HepG2 (cell line): ENCODE measurements around the gene GABBR2. TPM values are rescaled to one million over a fixed set of nuclear protein-coding genes. Genes with fewer than 3 reads are reported as not detected.

Experiments used
- ATAC-seq: fragments of 200-7000 bp; cut with Tn5 transposase; 3 replicates; pipeline ENCODE4 v1.9.1; 2020; ENCODE audit warnings: mild to moderate bottlenecking, moderate library complexity
- BruUV-seq: library from RNA; stranded (reverse); fragments of 400-500 nt; replicated peaks from 2 replicates; lab custom pipeline; 2021; lab: Mats Ljungman, UMichigan
- CTCF ChIA-PET: fragments of 300-600 bp; formaldehyde crosslinking; extraction: SDS; loops from one replicate; lab custom pipeline; 2021; ENCODE audit warnings: low total read pairs, inconsistent platforms, low intra/inter-chr PET ratio; lab: Yijun Ruan, JAX
- POLR2A ChIA-PET: fragments of 350-600 bp; sonication (Branson Sonifier 250); formaldehyde crosslinking; loops from one replicate; lab custom pipeline; 2020; ENCODE audit warnings: antibody characterized with exemption, inconsistent platforms; lab: Yijun Ruan, JAX
- DNase-seq: peaks from one replicate; pipeline ENCODE4 v3.0.0-alpha.2; 2015; ENCODE audit warnings: low spot score
- FAIRE-seq: peaks from 3 replicates; lab custom pipeline; 2011; peaks lifted over from hg19 to GRCh38; lab: Jason Lieb, UNC
- H2AFZ ChIP-seq: one replicate; pipeline ENCODE4 v1.6.1; 2011; ENCODE audit warnings: low read length, inconsistent platforms
- H3K27ac ChIP-seq: fragments of 300-600 bp; 3 replicates; pipeline ENCODE4 v1.8.0; 2011; ENCODE audit warnings: mixed run types, mild to moderate bottlenecking, mixed read lengths, low read length, inconsistent platforms; ENCODE audit not compliant: insufficient read depth; ENCODE audit errors: extremely low read length
- H3K27me3 ChIP-seq, 2 experiments: fragments of 200-600 bp in 1 of 2; 2 replicates in 1 of 2; 3 replicates in 1 of 2; pipeline versions ENCODE4 v1.6.0 to v1.8.0; 2011; ENCODE audit warnings: low read length in 2 of 2, mild to moderate bottlenecking in 2 of 2, moderate library complexity in 2 of 2, inconsistent platforms in 1 of 2; ENCODE audit not compliant: insufficient read depth in 2 of 2, control insufficient read depth in 1 of 2
- H3K36me3 ChIP-seq, 2 experiments: fragments of 200-600 bp in 1 of 2; replicated peaks in 1 of 2; 2 replicates in 1 of 2; 3 replicates in 1 of 2; pipeline versions ENCODE4 v1.5.1 to v1.8.0; 2011; ENCODE audit warnings: low read length in 2 of 2, inconsistent platforms in 1 of 2; ENCODE audit not compliant: insufficient read depth in 2 of 2, control insufficient read depth in 1 of 2
- H3K4me1 ChIP-seq: 2 replicates; pipeline ENCODE4 v1.5.1; 2012; ENCODE audit warnings: low read length, inconsistent platforms; ENCODE audit not compliant: insufficient read depth
- H3K4me2 ChIP-seq: 2 replicates; pipeline ENCODE4 v1.6.0; 2011; ENCODE audit warnings: low read depth, low read length, inconsistent platforms
- H3K4me3 ChIP-seq, 3 experiments: fragments of 200-600 bp in 1 of 3; sonication (generic), shearing (Covaris generic) in 1 of 3; replicated peaks in 1 of 3; 2 replicates each; pipeline ENCODE4 v1.5.1; 2011 to 2016; ENCODE audit warnings: low read length in 3 of 3, inconsistent platforms in 2 of 3, low read depth in 2 of 3, mild to moderate bottlenecking in 2 of 3, control low read depth in 1 of 3, mixed read lengths in 1 of 3; ENCODE audit not compliant: insufficient read depth in 1 of 3
- H3K79me2 ChIP-seq: one replicate; pipeline ENCODE4 v1.6.1; 2011; ENCODE audit warnings: low read length, inconsistent platforms; ENCODE audit not compliant: insufficient read depth
- H3K9ac ChIP-seq: 2 replicates; pipeline ENCODE4 v1.6.0; 2011; ENCODE audit warnings: mild to moderate bottlenecking, low read depth, low read length, inconsistent platforms; ENCODE audit not compliant: insufficient read depth
- H3K9me3 ChIP-seq: 2 replicates; pipeline ENCODE4 v1.5.1; 2012; ENCODE audit warnings: mild to moderate bottlenecking, low read length
- H4K20me1 ChIP-seq: 2 replicates; pipeline ENCODE4 v1.6.0; 2011; ENCODE audit warnings: inconsistent platforms, mild to moderate bottlenecking, low read length, moderate library complexity; ENCODE audit not compliant: insufficient read depth
- ELF1 ChIP-seq: sonication (generic); formaldehyde crosslinking; IDR thresholded peaks from 2 replicates; pipeline ENCODE4 v1.4.0; 2020; ENCODE audit warnings: missing genetic modification reagents
- HMG20A ChIP-seq: IDR thresholded peaks from 2 replicates; pipeline ENCODE4 v1.6.1; 2016; ENCODE audit warnings: borderline replicate concordance
- JARID2 ChIP-seq: sonication (generic); formaldehyde crosslinking; IDR thresholded peaks from 2 replicates; pipeline ENCODE4 v1.8.1; 2023; ENCODE audit warnings: missing genetic modification reagents, inconsistent platforms; ENCODE audit not compliant: insufficient replicate concordance
- MEF2D ChIP-seq: sonication (generic); formaldehyde crosslinking; IDR thresholded peaks from 2 replicates; pipeline ENCODE4 v1.5.1; 2020; ENCODE audit warnings: mild to moderate bottlenecking, missing genetic modification reagents
- MTF1 ChIP-seq: sonication (generic); formaldehyde crosslinking; IDR thresholded peaks from 2 replicates; pipeline ENCODE4 v1.5.0; 2020; ENCODE audit warnings: missing genetic modification reagents
- PITX1 ChIP-seq: sonication (generic); formaldehyde crosslinking; IDR thresholded peaks from 2 replicates; pipeline ENCODE4 v1.5.1; 2020; ENCODE audit warnings: mild to moderate bottlenecking, missing genetic modification reagents
- SAP130 ChIP-seq: IDR thresholded peaks from 2 replicates; pipeline ENCODE4 v1.6.1; 2016; ENCODE audit warnings: low read depth
- TSC22D2 ChIP-seq: sonication (generic); formaldehyde crosslinking; IDR thresholded peaks from 2 replicates; pipeline ENCODE4 v1.5.1; 2020; ENCODE audit warnings: missing genetic modification reagents, mild to moderate bottlenecking, borderline replicate concordance
- ZNF546 ChIP-seq: sonication (generic); formaldehyde crosslinking; conservative IDR thresholded peaks from 2 replicates; pipeline ENCODE4 v1.8.1; 2023; ENCODE audit warnings: mild to moderate bottlenecking, missing genetic modification reagents
- ZNF652 ChIP-seq: IDR thresholded peaks from 2 replicates; pipeline ENCODE4 v1.6.1; 2016; ENCODE audit warnings: low read depth, borderline replicate concordance
- in situ Hi-C: cut with HindIII; loops from 2 replicates; pipeline ENCODE4 v1.10.0; 2017; ENCODE audit warnings: low pct_unique_long_range_greater_than_20kb; ENCODE audit not compliant: extremely low pct_ligation_motif_present
- intact Hi-C: fragments of 100-400 bp; cut with micrococcal nuclease; formaldehyde crosslinking; loops from one replicate; pipeline ENCODE4 v1.10.0; 2022; ENCODE audit not compliant: unreplicated experiment
- polyA plus RNA-seq, 8 experiments: library from polyadenylated mRNA; depleted of rRNA in 3 of 8; stranded (reverse) in 7 of 8; unstranded in 1 of 8; fragments of >200 nt; fragmentation: Illumina TruSeq in 4 of 8; extraction: Trizol in 4 of 8; gene quantifications; 2 replicates each; pipeline versions ENCODE4 v1.2.1 to v1.2.3, GENCODE V29; 2011 to 2016; ENCODE audit warnings: low read depth in 4 of 8, missing spikeins in 1 of 8, mixed read lengths in 1 of 8; ENCODE audit not compliant: insufficient read depth in 1 of 8
- total RNA-seq, 5 experiments: library from RNA; depleted of rRNA; stranded (reverse); fragments of >200 nt; fragmentation: Illumina TruSeq; extraction: Trizol; gene quantifications; 2 replicates each; pipeline ENCODE4 v1.2.3, GENCODE V29; 2016; ENCODE audit warnings: low read depth in 1 of 5
- TF ChIP-seq, protein P1 (sequence below): sonication (generic); formaldehyde crosslinking; IDR thresholded peaks from 2 replicates; pipeline ENCODE4 v1.4.0; 2020; ENCODE audit warnings: missing genetic modification reagents
- TF ChIP-seq, protein P2 (sequence below): sonication (generic); formaldehyde crosslinking; IDR thresholded peaks from 2 replicates; pipeline ENCODE4 v1.5.0; 2020; ENCODE audit warnings: mild to moderate bottlenecking, missing genetic modification reagents, borderline replicate concordance

The GABBR2 gene
- total and polyA plus RNA-seq, 2 of the 13 experiments (the other 11 are each of a cell fraction or from before 2014, with no cell fraction given), result 0.02 TPM; not detected in 1

DNA sequence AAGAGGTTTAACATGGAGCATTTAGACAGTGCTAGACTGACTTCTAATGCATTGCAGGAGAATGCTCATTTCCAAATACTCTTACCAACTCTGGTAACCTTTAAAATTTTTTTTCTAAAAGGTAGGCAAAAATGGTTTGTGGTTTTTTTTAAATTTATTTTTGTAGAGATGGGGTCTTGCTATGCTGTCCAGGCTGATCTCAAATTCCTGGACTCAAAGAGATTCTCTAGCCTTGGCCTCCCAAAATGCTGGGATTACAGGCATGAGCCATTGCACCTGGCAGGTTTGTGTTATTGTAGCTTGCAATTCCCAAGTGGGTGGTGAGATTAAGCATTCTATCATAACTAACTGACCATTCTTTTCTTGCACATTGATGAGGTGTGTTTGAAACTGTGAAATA, 410.3 kb downstream of the GABBR2 start:
- CTCF ChIA-PET, result no interaction called here
- TF ChIP-seq HMG20A (CRISPR knock-in tag) (no peak), MEF2D (no peak), MTF1 (no peak), ELF1 (no peak), ZNF652 (CRISPR knock-in tag) (no peak), TSC22D2 (CRISPR knock-in tag) (no peak), PITX1 (CRISPR knock-in tag) (no peak), SAP130 (CRISPR knock-in tag) (no peak), JARID2 (CRISPR knock-in tag) (no peak), ZNF546 (CRISPR knock-in tag) (no peak)
- TF ChIP-seq, protein P1, sequence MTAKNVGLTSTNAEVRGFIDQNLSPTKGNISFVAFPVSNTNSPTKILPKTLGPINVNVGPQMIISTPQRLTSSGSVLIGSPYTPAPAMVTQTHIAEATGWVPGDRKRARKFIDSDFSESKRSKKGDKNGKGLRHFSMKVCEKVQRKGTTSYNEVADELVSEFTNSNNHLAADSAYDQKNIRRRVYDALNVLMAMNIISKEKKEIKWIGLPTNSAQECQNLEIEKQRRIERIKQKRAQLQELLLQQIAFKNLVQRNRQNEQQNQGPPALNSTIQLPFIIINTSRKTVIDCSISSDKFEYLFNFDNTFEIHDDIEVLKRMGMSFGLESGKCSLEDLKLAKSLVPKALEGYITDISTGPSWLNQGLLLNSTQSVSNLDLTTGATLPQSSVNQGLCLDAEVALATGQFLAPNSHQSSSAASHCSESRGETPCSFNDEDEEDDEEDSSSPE (CRISPR knock-in tag), result no peak
- TF ChIP-seq, protein P2, sequence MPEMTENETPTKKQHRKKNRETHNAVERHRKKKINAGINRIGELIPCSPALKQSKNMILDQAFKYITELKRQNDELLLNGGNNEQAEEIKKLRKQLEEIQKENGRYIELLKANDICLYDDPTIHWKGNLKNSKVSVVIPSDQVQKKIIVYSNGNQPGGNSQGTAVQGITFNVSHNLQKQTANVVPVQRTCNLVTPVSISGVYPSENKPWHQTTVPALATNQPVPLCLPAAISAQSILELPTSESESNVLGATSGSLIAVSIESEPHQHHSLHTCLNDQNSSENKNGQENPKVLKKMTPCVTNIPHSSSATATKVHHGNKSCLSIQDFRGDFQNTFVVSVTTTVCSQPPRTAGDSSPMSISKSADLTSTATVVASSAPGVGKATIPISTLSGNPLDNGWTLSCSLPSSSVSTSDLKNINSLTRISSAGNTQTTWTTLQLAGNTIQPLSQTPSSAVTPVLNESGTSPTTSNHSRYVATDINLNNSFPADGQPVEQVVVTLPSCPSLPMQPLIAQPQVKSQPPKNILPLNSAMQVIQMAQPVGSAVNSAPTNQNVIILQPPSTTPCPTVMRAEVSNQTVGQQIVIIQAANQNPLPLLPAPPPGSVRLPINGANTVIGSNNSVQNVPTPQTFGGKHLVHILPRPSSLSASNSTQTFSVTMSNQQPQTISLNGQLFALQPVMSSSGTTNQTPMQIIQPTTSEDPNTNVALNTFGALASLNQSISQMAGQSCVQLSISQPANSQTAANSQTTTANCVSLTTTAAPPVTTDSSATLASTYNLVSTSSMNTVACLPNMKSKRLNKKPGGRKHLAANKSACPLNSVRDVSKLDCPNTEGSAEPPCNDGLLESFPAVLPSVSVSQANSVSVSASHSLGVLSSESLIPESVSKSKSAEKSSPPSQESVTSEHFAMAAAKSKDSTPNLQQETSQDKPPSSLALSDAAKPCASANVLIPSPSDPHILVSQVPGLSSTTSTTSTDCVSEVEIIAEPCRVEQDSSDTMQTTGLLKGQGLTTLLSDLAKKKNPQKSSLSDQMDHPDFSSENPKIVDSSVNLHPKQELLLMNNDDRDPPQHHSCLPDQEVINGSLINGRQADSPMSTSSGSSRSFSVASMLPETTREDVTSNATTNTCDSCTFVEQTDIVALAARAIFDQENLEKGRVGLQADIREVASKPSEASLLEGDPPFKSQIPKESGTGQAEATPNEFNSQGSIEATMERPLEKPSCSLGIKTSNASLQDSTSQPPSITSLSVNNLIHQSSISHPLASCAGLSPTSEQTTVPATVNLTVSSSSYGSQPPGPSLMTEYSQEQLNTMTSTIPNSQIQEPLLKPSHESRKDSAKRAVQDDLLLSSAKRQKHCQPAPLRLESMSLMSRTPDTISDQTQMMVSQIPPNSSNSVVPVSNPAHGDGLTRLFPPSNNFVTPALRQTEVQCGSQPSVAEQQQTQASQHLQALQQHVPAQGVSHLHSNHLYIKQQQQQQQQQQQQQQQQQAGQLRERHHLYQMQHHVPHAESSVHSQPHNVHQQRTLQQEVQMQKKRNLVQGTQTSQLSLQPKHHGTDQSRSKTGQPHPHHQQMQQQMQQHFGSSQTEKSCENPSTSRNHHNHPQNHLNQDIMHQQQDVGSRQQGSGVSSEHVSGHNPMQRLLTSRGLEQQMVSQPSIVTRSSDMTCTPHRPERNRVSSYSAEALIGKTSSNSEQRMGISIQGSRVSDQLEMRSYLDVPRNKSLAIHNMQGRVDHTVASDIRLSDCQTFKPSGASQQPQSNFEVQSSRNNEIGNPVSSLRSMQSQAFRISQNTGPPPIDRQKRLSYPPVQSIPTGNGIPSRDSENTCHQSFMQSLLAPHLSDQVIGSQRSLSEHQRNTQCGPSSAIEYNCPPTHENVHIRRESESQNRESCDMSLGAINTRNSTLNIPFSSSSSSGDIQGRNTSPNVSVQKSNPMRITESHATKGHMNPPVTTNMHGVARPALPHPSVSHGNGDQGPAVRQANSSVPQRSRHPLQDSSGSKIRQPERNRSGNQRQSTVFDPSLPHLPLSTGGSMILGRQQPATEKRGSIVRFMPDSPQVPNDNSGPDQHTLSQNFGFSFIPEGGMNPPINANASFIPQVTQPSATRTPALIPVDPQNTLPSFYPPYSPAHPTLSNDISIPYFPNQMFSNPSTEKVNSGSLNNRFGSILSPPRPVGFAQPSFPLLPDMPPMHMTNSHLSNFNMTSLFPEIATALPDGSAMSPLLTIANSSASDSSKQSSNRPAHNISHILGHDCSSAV (CRISPR knock-in tag), result no peak
- TF ChIP-seq, all 625 proteins: peak for 0
- H3K27me3 ChIP-seq, result peaks cover 0 to 7% of the 10 kb centered on the region in 2 experiments; a peak in 1 of 5 replicates
- no peak for ATAC-seq
- in situ Hi-C loops, result no loop called here
- H3K4me3 ChIP-seq, result no peak overlapping the region
- H3K9ac ChIP-seq, result no peak overlapping the region
- FAIRE-seq, result no peak
- no peak overlapping the region for H3K4me2 ChIP-seq
- POLR2A ChIA-PET, result no interaction called here
- no peak overlapping the region for H3K27ac ChIP-seq
- H4K20me1 ChIP-seq, result no peaks in the 10 kb centered on the region
- intact Hi-C loops, result no loop called here
- H3K9me3 ChIP-seq, result no peaks in the 10 kb centered on the region
- H3K4me1 ChIP-seq, result no peaks in the 10 kb centered on the region
- no peaks in the 10 kb centered on the region for H3K79me2 ChIP-seq
- H3K36me3 ChIP-seq, result no peaks in the 10 kb centered on the region
- no peak for DNase-seq
- no TSS peak for BruUV-seq
- H2AFZ ChIP-seq, result no peak overlapping the region
